Hepatocyte (in vitro differentiated cells): ENCODE results near the gene MARCO.

Source experiments
- EZH2phosphoT487 ChIP-seq: fragments of 200-600 bp; sonication (generic); IDR thresholded peaks from one replicate; pipeline ENCODE4 v1.6.1; 2018; ENCODE audit warnings: antibody characterized with exemption, mild to moderate bottlenecking, low read depth, moderate library complexity; ENCODE audit not compliant: unreplicated experiment, severe bottlenecking
- TF ChIP-seq, protein P1 (sequence below): fragments of 200-600 bp; sonication (generic); IDR thresholded peaks from 2 replicates; pipeline ENCODE4 v1.5.1; 2016; ENCODE audit warnings: antibody characterized with exemption, mild to moderate bottlenecking; ENCODE audit not compliant: poor library complexity

GRCh38 chr2:119015845-119016244, 73.9 kb downstream of the MARCO start:
- TF ChIP-seq, protein P1, sequence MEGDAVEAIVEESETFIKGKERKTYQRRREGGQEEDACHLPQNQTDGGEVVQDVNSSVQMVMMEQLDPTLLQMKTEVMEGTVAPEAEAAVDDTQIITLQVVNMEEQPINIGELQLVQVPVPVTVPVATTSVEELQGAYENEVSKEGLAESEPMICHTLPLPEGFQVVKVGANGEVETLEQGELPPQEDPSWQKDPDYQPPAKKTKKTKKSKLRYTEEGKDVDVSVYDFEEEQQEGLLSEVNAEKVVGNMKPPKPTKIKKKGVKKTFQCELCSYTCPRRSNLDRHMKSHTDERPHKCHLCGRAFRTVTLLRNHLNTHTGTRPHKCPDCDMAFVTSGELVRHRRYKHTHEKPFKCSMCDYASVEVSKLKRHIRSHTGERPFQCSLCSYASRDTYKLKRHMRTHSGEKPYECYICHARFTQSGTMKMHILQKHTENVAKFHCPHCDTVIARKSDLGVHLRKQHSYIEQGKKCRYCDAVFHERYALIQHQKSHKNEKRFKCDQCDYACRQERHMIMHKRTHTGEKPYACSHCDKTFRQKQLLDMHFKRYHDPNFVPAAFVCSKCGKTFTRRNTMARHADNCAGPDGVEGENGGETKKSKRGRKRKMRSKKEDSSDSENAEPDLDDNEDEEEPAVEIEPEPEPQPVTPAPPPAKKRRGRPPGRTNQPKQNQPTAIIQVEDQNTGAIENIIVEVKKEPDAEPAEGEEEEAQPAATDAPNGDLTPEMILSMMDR = no peak
- TF ChIP-seq EZH2phosphoT487 = no peak
